Endodermal cell (in vitro differentiated cells): ENCODE data around the gene C16orf46. TPM values are rescaled to one million over a fixed set of nuclear protein-coding genes. Genes with fewer than 3 reads are reported as not detected.

Source experiments
- DNase-seq: peaks from one replicate; pipeline ENCODE4 v3.0.0-alpha.2; 2017
- H3K27ac ChIP-seq: 2 replicates; pipeline ENCODE4 v1.5.1; 2013; ENCODE audit warnings: mild to moderate bottlenecking, low read depth, low read length, moderate library complexity
- H3K27me3 ChIP-seq: 2 replicates; pipeline ENCODE4 v1.6.1; 2013; ENCODE audit warnings: mild to moderate bottlenecking, low read length, moderate library complexity; ENCODE audit not compliant: insufficient read depth, control insufficient read depth, poor library complexity, severe bottlenecking
- H3K36me3 ChIP-seq: 2 replicates; pipeline ENCODE4 v1.7.0; 2013; ENCODE audit warnings: mild to moderate bottlenecking, low read length, moderate library complexity; ENCODE audit not compliant: control insufficient read depth, insufficient read depth
- H3K4me1 ChIP-seq: one replicate; pipeline ENCODE4 v1.7.0; 2013; ENCODE audit warnings: low read length; ENCODE audit not compliant: control insufficient read depth, insufficient read depth
- H3K4me3 ChIP-seq: 2 replicates; pipeline ENCODE4 v1.5.1; 2013; ENCODE audit warnings: mild to moderate bottlenecking, low read length, moderate library complexity
- H3K9ac ChIP-seq: 2 replicates; pipeline ENCODE4 v1.6.1; 2013; ENCODE audit warnings: mild to moderate bottlenecking, low read length, moderate library complexity; ENCODE audit not compliant: poor library complexity, severe bottlenecking; ENCODE audit errors: extremely low read depth
- H3K9me3 ChIP-seq: 2 replicates; pipeline ENCODE4 v1.6.1; 2013; ENCODE audit warnings: mild to moderate bottlenecking, low read length, moderate library complexity; ENCODE audit not compliant: control insufficient read depth
- H3K27ac Mint-ChIP-seq: 2 replicates; pipeline ENCODE4 v1.8.0; 2020; ENCODE audit warnings: mixed read lengths
- H3K27me3 Mint-ChIP-seq: 2 replicates; pipeline ENCODE4 v1.8.0; 2021; ENCODE audit warnings: mild to moderate bottlenecking, mixed read lengths; ENCODE audit not compliant: insufficient read depth
- H3K36me3 Mint-ChIP-seq: 2 replicates; pipeline ENCODE4 v1.8.0; 2020; ENCODE audit warnings: low read depth, mixed read lengths
- H3K4me1 Mint-ChIP-seq: 2 replicates; pipeline ENCODE4 v1.8.0; 2020; ENCODE audit warnings: mixed read lengths
- H3K4me3 Mint-ChIP-seq: 2 replicates; pipeline ENCODE4 v1.8.0; 2020; ENCODE audit warnings: mild to moderate bottlenecking, moderate library complexity, mixed read lengths
- H3K9me3 Mint-ChIP-seq: 2 replicates; pipeline ENCODE4 v1.8.0; 2020; ENCODE audit warnings: mild to moderate bottlenecking, mixed read lengths
- WGBS, 2 experiments: methylation state at CpG; one replicate each; pipeline versions ENCODE4 v1.1.5 to v1.1.7; 2013; ENCODE audit warnings: missing lambda C conversion rate in 2 of 2, mixed read lengths in 1 of 2; ENCODE audit not compliant: insufficient coverage in 1 of 2, insufficient read length in 1 of 2; 5-methylcytosine and 5-hydroxymethylcytosine counted together
- total RNA-seq, 2 donors: library from RNA; stranded (reverse); fragmentation: NEBNext Ultra II Directional in 1 of 2; extraction: Animal tissue kit (Norgen Biotek cat#: 25700) in 1 of 2; gene quantifications; 2 replicates in 1 of 2; 3 replicates in 1 of 2; pipeline ENCODE4 v1.2.1, GENCODE V29; 2021
- TF ChIP-seq, protein P1 (sequence below): fragments of 200-600 bp; sonication (generic); conservative IDR thresholded peaks from 2 replicates; pipeline ENCODE4 v1.5.0; 2021; ENCODE audit warnings: antibody characterized with exemption, mild to moderate bottlenecking

Gene C16orf46
- total RNA-seq, 2 donors from 2014 or later: 2.9 to 3.9 TPM

DNA sequence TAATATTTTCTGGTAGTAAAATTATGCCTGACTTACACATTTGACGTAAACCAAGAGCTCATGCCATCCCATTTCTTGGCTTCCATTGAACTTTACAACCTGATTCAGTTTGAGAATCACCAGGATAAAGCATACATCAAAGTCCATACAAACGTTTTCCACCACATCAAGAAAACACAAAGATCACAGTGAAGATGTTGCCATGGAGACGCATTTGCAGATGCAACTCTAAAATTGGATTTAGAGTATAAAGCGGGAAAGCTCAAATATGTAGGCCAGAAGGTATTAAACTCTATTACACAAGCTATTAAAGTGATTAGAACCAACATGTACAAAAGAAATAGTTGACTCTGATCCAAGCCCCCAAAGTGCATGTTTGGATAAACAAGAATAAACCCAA, 10.4 kb downstream of the C16orf46 start:
- WGBS, 2 experiments: 85 to 100% methylated on average over 1 to 4 of the region's 4 CpGs
- Histone ChIP-seq H3K4me3 (no peak overlapping the region), H3K27me3 (no peaks in the 10 kb centered on the region), H3K9me3 (no peaks in the 10 kb centered on the region), H3K27ac (no peak overlapping the region), H3K36me3 (peaks cover 9% of the 10 kb centered on the region), H3K4me1 (no peaks in the 10 kb centered on the region), H3K9ac (no peak overlapping the region)
- H3K27ac Mint-ChIP-seq: no peak overlapping the region
- no peak overlapping the region for H3K4me3 Mint-ChIP-seq
- H3K9me3 Mint-ChIP-seq: no peaks in the 10 kb centered on the region
- no peaks in the 10 kb centered on the region for H3K4me1 Mint-ChIP-seq
- no peaks in the 10 kb centered on the region for H3K27me3 Mint-ChIP-seq
- peaks cover 16% of the 10 kb centered on the region for H3K36me3 Mint-ChIP-seq
- TF ChIP-seq, protein P1, sequence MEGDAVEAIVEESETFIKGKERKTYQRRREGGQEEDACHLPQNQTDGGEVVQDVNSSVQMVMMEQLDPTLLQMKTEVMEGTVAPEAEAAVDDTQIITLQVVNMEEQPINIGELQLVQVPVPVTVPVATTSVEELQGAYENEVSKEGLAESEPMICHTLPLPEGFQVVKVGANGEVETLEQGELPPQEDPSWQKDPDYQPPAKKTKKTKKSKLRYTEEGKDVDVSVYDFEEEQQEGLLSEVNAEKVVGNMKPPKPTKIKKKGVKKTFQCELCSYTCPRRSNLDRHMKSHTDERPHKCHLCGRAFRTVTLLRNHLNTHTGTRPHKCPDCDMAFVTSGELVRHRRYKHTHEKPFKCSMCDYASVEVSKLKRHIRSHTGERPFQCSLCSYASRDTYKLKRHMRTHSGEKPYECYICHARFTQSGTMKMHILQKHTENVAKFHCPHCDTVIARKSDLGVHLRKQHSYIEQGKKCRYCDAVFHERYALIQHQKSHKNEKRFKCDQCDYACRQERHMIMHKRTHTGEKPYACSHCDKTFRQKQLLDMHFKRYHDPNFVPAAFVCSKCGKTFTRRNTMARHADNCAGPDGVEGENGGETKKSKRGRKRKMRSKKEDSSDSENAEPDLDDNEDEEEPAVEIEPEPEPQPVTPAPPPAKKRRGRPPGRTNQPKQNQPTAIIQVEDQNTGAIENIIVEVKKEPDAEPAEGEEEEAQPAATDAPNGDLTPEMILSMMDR: no peak
- DNase-seq: no peak

GRCh38 chr16:81061871-81062608, 15.0 kb downstream of the C16orf46 start:
- no peaks in the 10 kb centered on the region for H3K4me1 ChIP-seq
- no peaks in the 10 kb centered on the region for H3K27me3 ChIP-seq
- H3K27ac ChIP-seq: no peak overlapping the region
- Mint-ChIP-seq H3K27me3 (no peaks in the 10 kb centered on the region), H3K36me3 (peaks cover 10% of the 10 kb centered on the region), H3K9me3 (no peaks in the 10 kb centered on the region), H3K4me1 (no peaks in the 10 kb centered on the region), H3K4me3 (no peak overlapping the region), H3K27ac (no peak overlapping the region)
- TF ChIP-seq, protein P1: peak; percentile 43
- no peak overlapping the region for H3K4me3 ChIP-seq
- no peak overlapping the region for H3K9ac ChIP-seq
- no peaks in the 10 kb centered on the region for H3K9me3 ChIP-seq
- H3K36me3 ChIP-seq: no peaks in the 10 kb centered on the region
- 92% methylated on average over 4 to 9 of the region's 10 CpGs for WGBS, 2 experiments
- no peak for DNase-seq

DNA sequence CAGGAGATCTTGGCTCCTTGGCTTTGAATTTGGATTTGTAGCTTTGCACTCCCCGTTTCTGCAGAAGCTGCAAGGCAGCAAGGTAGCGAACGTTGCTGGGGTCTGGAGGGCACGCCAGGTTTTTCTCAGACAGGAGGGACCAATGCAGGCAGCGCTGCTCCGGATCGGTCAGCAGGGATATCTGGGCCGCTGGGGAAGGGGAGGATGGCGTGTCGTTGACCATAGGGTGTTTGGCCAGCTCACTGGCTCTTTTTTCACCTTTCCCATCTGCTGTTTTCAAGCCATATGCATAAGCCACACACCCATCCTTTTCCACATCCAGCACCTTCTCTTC, 15.8 kb downstream of the C16orf46 start:
- WGBS, 2 experiments: 89 to 96% methylated on average over 7 to 10 of the region's 10 CpGs
- no peak overlapping the region for H3K9ac ChIP-seq
- H3K4me1 ChIP-seq: no peaks in the 10 kb centered on the region
- TF ChIP-seq, protein P1: no peak
- no peaks in the 10 kb centered on the region for H3K36me3 ChIP-seq
- no peaks in the 10 kb centered on the region for H3K9me3 ChIP-seq
- no peaks in the 10 kb centered on the region for H3K4me1 Mint-ChIP-seq
- H3K9me3 Mint-ChIP-seq: no peaks in the 10 kb centered on the region
- H3K36me3 Mint-ChIP-seq: peaks cover 10% of the 10 kb centered on the region
- no peaks in the 10 kb centered on the region for H3K27me3 ChIP-seq
- DNase-seq: no peak
- no peak overlapping the region for H3K27ac ChIP-seq
- no peak overlapping the region for H3K4me3 Mint-ChIP-seq
- no peak overlapping the region for H3K27ac Mint-ChIP-seq
- no peak overlapping the region for H3K4me3 ChIP-seq
- no peaks in the 10 kb centered on the region for H3K27me3 Mint-ChIP-seq
